Sigmoid colon (tissue), 7 donors: Measurements from ENCODE around the gene PGPEP1. TPM values are rescaled to one million over a fixed set of nuclear protein-coding genes. Genes with fewer than 3 reads are reported as not detected.

Source experiments
- DNase-seq: peaks from one replicate; pipeline ENCODE4 v3.0.0-alpha.2; 2019
- H3K27ac ChIP-seq, 4 donors: fragments of 200-600 bp; sonication (generic); one replicate each; pipeline ENCODE4 v1.5.1; 2016 to 2019; ENCODE audit warnings: mild to moderate bottlenecking in 1 of 4
- H3K27me3 ChIP-seq, 3 donors: fragments of 200-600 bp; sonication (generic); one replicate each; pipeline ENCODE4 v1.5.1; 2019; ENCODE audit warnings: mild to moderate bottlenecking in 1 of 3
- H3K36me3 ChIP-seq, 4 donors: fragments of 200-600 bp; sonication (generic); one replicate each; pipeline ENCODE4 v1.5.1; 2016 to 2019
- H3K4me1 ChIP-seq, 4 donors: fragments of 200-600 bp; sonication (generic); one replicate each; pipeline ENCODE4 v1.5.1; 2017 to 2019
- H3K4me3 ChIP-seq, 4 donors: fragments of 200-600 bp; sonication (generic); one replicate each; pipeline ENCODE4 v1.5.1; 2017 to 2019; ENCODE audit warnings: mild to moderate bottlenecking in 2 of 4, moderate library complexity in 1 of 4
- H3K9me3 ChIP-seq, 4 donors: fragments of 200-600 bp in 3 of 4; sonication (generic) in 3 of 4; one replicate each; pipeline versions ENCODE4 v1.5.1 to v1.6.1; 2013 to 2019
- EP300 ChIP-seq, 4 donors: sonication (generic); formaldehyde crosslinking; IDR thresholded peaks; one replicate each; pipeline ENCODE4 v1.6.1; 2017; ENCODE audit warnings: antibody characterized with exemption in 4 of 4
- POLR2A ChIP-seq, 2 donors: fragments of 450-650 bp; IDR thresholded peaks; one replicate each; pipeline ENCODE4 v1.6.1; 2016; ENCODE audit warnings: antibody characterized with exemption in 2 of 2, mild to moderate bottlenecking in 2 of 2, moderate library complexity in 2 of 2
- POLR2AphosphoS5 ChIP-seq, 4 donors: sonication (generic); formaldehyde crosslinking; IDR thresholded peaks; one replicate each; pipeline ENCODE4 v1.6.1; 2017; ENCODE audit warnings: antibody characterized with exemption in 4 of 4
- WGBS, 2 donors: extraction: QIAGEN DNeasy Blood & Tissue Kit; methylation state at CpG; one replicate each; pipeline ENCODE4 v1.1.7; 2013; 5-methylcytosine and 5-hydroxymethylcytosine counted together
- intact Hi-C: fragments of 100-400 bp; cut with DNase I; formaldehyde crosslinking; loops from one replicate; pipeline ENCODE4 v1.15.1; 2023
- polyA plus RNA-seq, 3 donors: library from polyadenylated mRNA; stranded (reverse); fragments of 200-250 nt; gene quantifications; one replicate each; pipeline ENCODE4 v1.2.3, GENCODE V29; 2013
- total RNA-seq, 4 donors: library from RNA; depleted of rRNA; stranded (reverse); fragments of >200 nt; gene quantifications; one replicate each; pipeline ENCODE4 v1.1.0, GENCODE V29; 2016
- TF ChIP-seq, protein P1 (sequence below), 4 experiments: fragments of 450-650 bp in 3 of 4; fragments of 200-600 bp in 1 of 4; IDR thresholded peaks; one replicate each; pipeline ENCODE4 v1.5.1; 2016 to 2019; ENCODE audit warnings: antibody characterized with exemption in 4 of 4, mild to moderate bottlenecking in 3 of 4, moderate library complexity in 2 of 4
- donor health status: healthy with polysubstance abuse.
- donor health status: Bipolar disorder and iron deficiency.
- donor health status: healthy.

PGPEP1 gene
- total and polyA plus RNA-seq, 7 donors, result 14.4 to 36.9 (median 16.9) TPM

DNA sequence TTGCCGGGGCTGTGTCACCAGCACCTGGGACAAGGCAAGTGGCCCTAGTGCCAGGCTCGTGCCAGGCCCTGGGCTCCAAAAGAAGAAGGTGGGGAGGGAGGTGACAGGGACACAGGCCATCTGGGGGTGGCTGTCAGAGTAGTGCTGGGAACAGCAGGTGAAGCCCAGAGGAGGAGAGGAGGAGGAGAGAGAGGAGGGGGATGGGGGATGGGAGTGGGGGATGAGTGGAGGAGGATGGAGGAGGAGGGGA lies 36.3 kb upstream of the PGPEP1 start:
- H3K4me3 ChIP-seq, result peak overlapping the region in 3 of 4 donors; percentile 33 to 42 (median 41)
- no peak for TF ChIP-seq EP300 (IDR thresholded peaks at IDR 0.05)
- no peak for TF ChIP-seq POLR2A (IDR thresholded peaks at IDR 0.05)
- TF ChIP-seq, protein P1, sequence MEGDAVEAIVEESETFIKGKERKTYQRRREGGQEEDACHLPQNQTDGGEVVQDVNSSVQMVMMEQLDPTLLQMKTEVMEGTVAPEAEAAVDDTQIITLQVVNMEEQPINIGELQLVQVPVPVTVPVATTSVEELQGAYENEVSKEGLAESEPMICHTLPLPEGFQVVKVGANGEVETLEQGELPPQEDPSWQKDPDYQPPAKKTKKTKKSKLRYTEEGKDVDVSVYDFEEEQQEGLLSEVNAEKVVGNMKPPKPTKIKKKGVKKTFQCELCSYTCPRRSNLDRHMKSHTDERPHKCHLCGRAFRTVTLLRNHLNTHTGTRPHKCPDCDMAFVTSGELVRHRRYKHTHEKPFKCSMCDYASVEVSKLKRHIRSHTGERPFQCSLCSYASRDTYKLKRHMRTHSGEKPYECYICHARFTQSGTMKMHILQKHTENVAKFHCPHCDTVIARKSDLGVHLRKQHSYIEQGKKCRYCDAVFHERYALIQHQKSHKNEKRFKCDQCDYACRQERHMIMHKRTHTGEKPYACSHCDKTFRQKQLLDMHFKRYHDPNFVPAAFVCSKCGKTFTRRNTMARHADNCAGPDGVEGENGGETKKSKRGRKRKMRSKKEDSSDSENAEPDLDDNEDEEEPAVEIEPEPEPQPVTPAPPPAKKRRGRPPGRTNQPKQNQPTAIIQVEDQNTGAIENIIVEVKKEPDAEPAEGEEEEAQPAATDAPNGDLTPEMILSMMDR (IDR thresholded peaks at IDR 0.05), result no peak
- intact Hi-C loops, result no loop called here

DNA sequence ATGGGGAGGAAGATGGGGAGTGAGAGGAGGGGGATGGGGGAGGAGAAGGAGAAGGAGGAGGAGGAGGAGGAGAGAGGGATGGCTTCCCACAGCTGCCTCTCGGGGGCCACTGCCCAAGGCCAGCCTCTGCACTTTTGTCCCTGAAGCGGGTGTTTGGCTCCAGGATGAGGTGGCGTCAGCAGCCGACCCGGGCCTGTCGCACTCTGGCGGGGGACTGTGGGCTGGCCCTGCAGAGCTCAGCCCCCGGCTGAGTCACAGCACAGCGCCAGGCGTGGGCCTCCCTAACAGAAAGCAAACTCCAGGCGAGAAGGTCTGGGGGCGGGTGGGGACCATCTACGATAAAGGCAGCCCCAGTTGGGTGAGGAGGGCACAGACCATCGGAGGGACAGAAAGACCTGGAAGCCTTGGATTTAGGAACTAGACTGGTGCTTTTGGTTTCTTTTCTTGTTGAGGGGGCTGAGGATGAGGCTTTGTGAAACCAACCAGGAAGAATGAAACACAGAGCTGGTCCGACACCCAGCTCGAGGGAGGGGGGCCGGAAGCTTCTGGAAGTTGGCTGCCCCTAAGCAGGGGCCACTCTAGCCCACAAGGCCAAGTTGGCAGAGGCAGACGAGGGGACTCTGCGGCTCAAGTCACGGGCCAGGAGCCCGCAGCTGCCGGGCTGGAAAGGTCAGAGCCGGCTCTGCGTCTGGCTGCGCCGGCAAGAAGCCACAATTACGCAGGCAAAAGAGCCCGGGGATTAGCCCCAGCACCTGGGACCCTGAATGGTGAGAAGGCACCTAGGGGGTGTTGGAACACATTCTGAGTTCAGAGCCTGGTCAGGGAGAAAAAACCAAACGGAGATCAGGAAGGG lies 35.7 kb upstream of the PGPEP1 start:
- H3K27me3 ChIP-seq, result no peaks in the 10 kb centered on the region
- H3K36me3 ChIP-seq, result peaks cover 0 to 20% (median 11%) of the 10 kb centered on the region in 4 donors
- intact Hi-C loops, result loop anchor here (1.0 kb wide), 1 partner anchor 24 kb away; no protein-coding TSS in a partner anchor
- no peaks in the 10 kb centered on the region for H3K9me3 ChIP-seq
- peaks cover 0 to 75% (median 62%) of the 10 kb centered on the region in 4 donors for H3K4me1 ChIP-seq
- peak overlapping the region; percentile 20 to 42 (median 37) for H3K4me3 ChIP-seq
- DNase-seq, result peak; percentile 94
- WGBS, 2 donors, result 7 to 43% methylated on average over 29 of the region's 29 CpGs
- peak overlapping the region; percentile 93 to 97 (median 96) for H3K27ac ChIP-seq
- TF ChIP-seq, protein P1 (IDR thresholded peaks at IDR 0.05), result no peak
- TF ChIP-seq POLR2A (IDR thresholded peaks at IDR 0.05) (peak; percentile 63 to 67), POLR2AphosphoS5 (IDR thresholded peaks at IDR 0.05) (peak; percentile 67 to 87 (median 82)), EP300 (IDR thresholded peaks at IDR 0.05) (no peak)

More for the DNA sequence above, 36.3 kb upstream of the PGPEP1 start:
- H3K27ac ChIP-seq, result peak overlapping the region; percentile 93 to 97 (median 96)
- H3K36me3 ChIP-seq, result peaks cover 0 to 14% (median 5%) of the 10 kb centered on the region in 4 donors
- WGBS, 2 donors, result 17 to 40% methylated on average over 2 of the region's 2 CpGs
- DNase-seq, result no peak
- H3K27me3 ChIP-seq, result no peaks in the 10 kb centered on the region
- peaks cover 0 to 75% (median 62%) of the 10 kb centered on the region in 4 donors for H3K4me1 ChIP-seq
- H3K9me3 ChIP-seq, result no peaks in the 10 kb centered on the region

DNA sequence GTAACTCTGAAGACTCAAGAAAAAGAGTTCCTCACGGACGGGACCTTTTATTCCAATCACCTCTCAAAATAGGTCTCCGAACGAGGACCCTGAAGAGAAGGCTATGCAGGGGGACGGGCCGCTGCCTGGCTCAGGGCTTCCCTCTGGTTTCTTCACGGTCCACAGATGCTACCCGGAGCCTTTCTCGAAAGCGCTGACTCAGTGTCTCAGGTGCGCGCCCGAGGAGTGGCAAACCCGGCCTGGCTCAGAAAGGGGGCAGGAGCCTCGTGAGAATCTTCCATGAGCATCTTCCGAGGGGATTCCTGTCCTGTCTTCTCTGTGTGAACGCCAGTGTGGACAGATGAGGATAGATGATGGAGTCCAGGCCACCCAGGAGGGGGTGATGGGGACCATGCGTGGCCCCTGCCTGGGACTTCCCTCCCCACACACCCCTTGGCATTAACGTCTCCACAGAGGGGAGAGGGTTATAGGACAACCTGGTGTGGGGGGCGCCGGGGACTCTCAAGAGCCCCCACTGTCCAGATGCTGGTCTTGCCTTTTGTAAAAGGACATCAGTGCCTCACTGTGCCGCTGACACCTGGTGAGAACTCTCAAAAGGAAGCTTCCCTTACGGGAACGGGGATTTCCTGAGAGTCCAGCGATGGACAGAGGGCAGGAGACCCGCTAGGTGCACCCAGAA lies 34.0 kb upstream of the PGPEP1 start:
- whole genome bisulfite sequencing, 2 donors, result 78 to 85% methylated on average over 26 of the region's 26 CpGs
- no peak for DNase-seq
- TF ChIP-seq, protein P1 (IDR thresholded peaks at IDR 0.05), result no peak
- TF ChIP-seq POLR2A (IDR thresholded peaks at IDR 0.05) (no peak), POLR2AphosphoS5 (IDR thresholded peaks at IDR 0.05) (no peak), EP300 (IDR thresholded peaks at IDR 0.05) (no peak)
- Histone ChIP-seq H3K4me1 (peaks cover 0 to 66% (median 53%) of the 10 kb centered on the region in 4 donors), H3K27me3 (no peaks in the 10 kb centered on the region), H3K9me3 (no peaks in the 10 kb centered on the region), H3K27ac (peak overlapping the region; percentile 93 to 97 (median 96)), H3K36me3 (peaks cover 0 to 36% (median 13%) of the 10 kb centered on the region in 4 donors), H3K4me3 (peak overlapping the region in 1 of 4 donors; percentile 7)
- intact Hi-C loops, result loop anchor here (2.0 kb wide), 1 partner anchor 16 kb away; the partner anchor contains the start of gene LSM4

DNA sequence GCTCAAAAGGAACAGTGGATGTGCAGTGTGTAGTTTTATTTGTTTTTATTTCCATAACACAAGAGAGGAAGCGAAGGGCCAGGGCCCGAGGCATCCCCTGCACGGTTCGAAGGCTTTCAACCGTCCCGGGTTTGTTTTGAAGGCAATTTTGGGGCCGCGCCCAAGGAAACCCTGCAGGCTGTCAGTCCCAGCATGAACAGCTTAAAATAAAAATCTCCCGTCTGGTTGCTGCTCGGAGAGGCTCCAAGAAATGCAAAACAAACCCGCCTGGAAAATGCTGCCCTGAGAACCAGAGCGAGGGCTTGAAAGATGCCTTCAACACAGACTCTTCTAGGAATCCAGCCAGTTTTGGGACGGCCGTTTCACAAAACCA lies 33.5 kb upstream of the PGPEP1 start:
- Histone ChIP-seq H3K9me3 (no peaks in the 10 kb centered on the region), H3K36me3 (peaks cover 0 to 41% (median 15%) of the 10 kb centered on the region in 4 donors), H3K4me3 (peak overlapping the region in 2 of 4 donors; percentile 7 to 11), H3K27me3 (no peaks in the 10 kb centered on the region), H3K4me1 (peaks cover 0 to 61% (median 48%) of the 10 kb centered on the region in 4 donors), H3K27ac (peak overlapping the region; percentile 93 to 97 (median 96))
- intact Hi-C loops, result loop anchor here (2.0 kb wide), 1 partner anchor 16 kb away; the partner anchor contains the start of gene LSM4
- TF ChIP-seq POLR2AphosphoS5 (IDR thresholded peaks at IDR 0.05) (no peak), EP300 (IDR thresholded peaks at IDR 0.05) (no peak), POLR2A (IDR thresholded peaks at IDR 0.05) (no peak)
- TF ChIP-seq, protein P1 (IDR thresholded peaks at IDR 0.05), result no peak
- WGBS, 2 donors, result 55 to 63% methylated on average over 14 of the region's 14 CpGs
- DNase-seq, result no peak
